Gastrocnemius medialis (tissue), 4 donors: ENCODE results near the gene HPCAL4. TPM values are rescaled to one million over a fixed set of nuclear protein-coding genes. Genes with fewer than 3 reads are reported as not detected.
A peak's percentile ranks its signal among the peaks of the same experiment; 100 is the strongest.

Source experiments
- ATAC-seq, 2 donors: fragments of 150-250 bp; one replicate each; pipeline ENCODE4 v1.9.1; 2016
- DNase-seq, 2 donors: peaks; one replicate each; pipeline ENCODE4 v3.0.0-alpha.2; 2019
- H3K27ac ChIP-seq, 4 donors: fragments of 200-600 bp; sonication (generic); 1 replicate in 1 of 4; 2 replicates in 3 of 4; pipeline ENCODE4 v1.5.1; 2016 to 2018; ENCODE audit warnings: mild to moderate bottlenecking in 2 of 4, moderate library complexity in 1 of 4
- H3K27me3 ChIP-seq, 3 donors: fragments of 200-600 bp; sonication (generic) in 2 of 3; 1 replicate in 1 of 3; 2 replicates in 2 of 3; pipeline versions ENCODE4 v1.5.1 to v1.6.0; 2016 to 2019; ENCODE audit warnings: mild to moderate bottlenecking in 1 of 3, moderate library complexity in 1 of 3
- H3K36me3 ChIP-seq, 2 donors: fragments of 200-600 bp; sonication (generic) in 1 of 2; one replicate each; pipeline ENCODE4 v1.5.1; 2017 to 2018
- H3K4me1 ChIP-seq, 2 donors: fragments of 200-600 bp; sonication (generic) in 1 of 2; one replicate each; pipeline ENCODE4 v1.5.1; 2016 to 2017; ENCODE audit warnings: mild to moderate bottlenecking in 2 of 2
- H3K4me3 ChIP-seq, 4 donors: fragments of 200-600 bp; sonication (generic) in 3 of 4; 1 replicate in 1 of 4; 2 replicates in 3 of 4; pipeline ENCODE4 v1.5.1; 2016 to 2019; ENCODE audit warnings: mild to moderate bottlenecking in 2 of 4
- H3K9me3 ChIP-seq, 3 donors: fragments of 200-600 bp; sonication (generic) in 2 of 3; 1 replicate in 1 of 3; 2 replicates in 2 of 3; pipeline ENCODE4 v1.5.1; 2016 to 2019
- POLR2A ChIP-seq, 2 donors: fragments of 450-650 bp; IDR thresholded peaks; one replicate each; pipeline ENCODE4 v1.6.1; 2017; ENCODE audit warnings: antibody characterized with exemption in 2 of 2, mild to moderate bottlenecking in 2 of 2, moderate library complexity in 2 of 2
- in situ Hi-C, 4 donors: fragments of 200-750 bp; cut with MboI; loops; one replicate each; pipeline versions ENCODE4 v1.15.0 to v1.8.0; 2017; ENCODE audit warnings: low sequenced_read_pairs in 4 of 4
- intact Hi-C: fragments of 100-400 bp; cut with DNase I; formaldehyde crosslinking; loops from one replicate; pipeline ENCODE4 v1.15.1; 2023; ENCODE audit warnings: low total_unique reads
- total RNA-seq, 4 donors: library from RNA; depleted of rRNA; stranded (reverse); fragments of >200 nt; gene quantifications; one replicate each; pipeline versions ENCODE4 v1.1.0 to v1.2.3, GENCODE V29; 2016
- TF ChIP-seq, protein P1 (sequence below), 5 experiments: fragments of 450-650 bp in 3 of 5; fragments of 200-600 bp in 2 of 5; sonication (generic) in 2 of 5; IDR thresholded peaks in 4 of 5; conservative IDR thresholded peaks in 1 of 5; 1 replicate in 4 of 5; 2 replicates in 1 of 5; pipeline ENCODE4 v1.5.1; 2016 to 2019; ENCODE audit warnings: antibody characterized with exemption in 5 of 5, mild to moderate bottlenecking in 3 of 5, moderate library complexity in 3 of 5

The HPCAL4 gene
- total RNA-seq, 4 donors from 2014 or later: 0.92 to 9.0 (median 3.2) TPM

DNA sequence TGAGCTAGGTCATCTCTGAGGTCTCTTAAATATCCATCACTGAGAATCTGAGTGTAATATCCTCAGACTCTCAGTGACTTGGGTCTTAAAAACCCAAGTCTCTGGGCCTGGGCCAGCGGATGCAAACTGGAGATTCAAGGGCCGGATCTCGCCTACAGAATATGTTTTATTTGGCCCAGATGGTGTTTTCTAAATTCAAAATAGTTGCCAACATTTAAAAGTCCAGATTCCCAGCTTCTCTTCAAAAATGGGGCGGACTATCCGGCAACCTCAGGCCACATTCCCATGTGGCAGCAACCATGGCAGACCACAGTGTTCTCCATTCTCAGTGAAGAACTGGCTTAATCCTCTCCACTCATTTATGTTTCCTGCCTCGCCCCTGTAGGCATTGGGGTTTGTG is 39.1 kb downstream of the HPCAL4 start:
- in situ Hi-C loops: loop anchor here (5.0 to 10.0 kb wide), 4 partner anchors 45 to 70 kb away; no protein-coding TSS in a partner anchor
- TF ChIP-seq, protein P1, sequence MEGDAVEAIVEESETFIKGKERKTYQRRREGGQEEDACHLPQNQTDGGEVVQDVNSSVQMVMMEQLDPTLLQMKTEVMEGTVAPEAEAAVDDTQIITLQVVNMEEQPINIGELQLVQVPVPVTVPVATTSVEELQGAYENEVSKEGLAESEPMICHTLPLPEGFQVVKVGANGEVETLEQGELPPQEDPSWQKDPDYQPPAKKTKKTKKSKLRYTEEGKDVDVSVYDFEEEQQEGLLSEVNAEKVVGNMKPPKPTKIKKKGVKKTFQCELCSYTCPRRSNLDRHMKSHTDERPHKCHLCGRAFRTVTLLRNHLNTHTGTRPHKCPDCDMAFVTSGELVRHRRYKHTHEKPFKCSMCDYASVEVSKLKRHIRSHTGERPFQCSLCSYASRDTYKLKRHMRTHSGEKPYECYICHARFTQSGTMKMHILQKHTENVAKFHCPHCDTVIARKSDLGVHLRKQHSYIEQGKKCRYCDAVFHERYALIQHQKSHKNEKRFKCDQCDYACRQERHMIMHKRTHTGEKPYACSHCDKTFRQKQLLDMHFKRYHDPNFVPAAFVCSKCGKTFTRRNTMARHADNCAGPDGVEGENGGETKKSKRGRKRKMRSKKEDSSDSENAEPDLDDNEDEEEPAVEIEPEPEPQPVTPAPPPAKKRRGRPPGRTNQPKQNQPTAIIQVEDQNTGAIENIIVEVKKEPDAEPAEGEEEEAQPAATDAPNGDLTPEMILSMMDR (IDR thresholded peaks at IDR 0.05 in 4 of 5, conservative IDR thresholded peaks at IDR 0.05 in 1 of 5): no peak
- no peak for TF ChIP-seq POLR2A (IDR thresholded peaks at IDR 0.05)
- no peak for DNase-seq
- peak overlapping the region; percentile 76 to 85 (median 80) for H3K27ac ChIP-seq
- no peak for ATAC-seq
- H3K4me3 ChIP-seq: no peak overlapping the region
- H3K9me3 ChIP-seq: no peaks in the 10 kb centered on the region
- H3K27me3 ChIP-seq: no peaks in the 10 kb centered on the region
- peaks cover 22 to 38% of the 10 kb centered on the region in 2 donors for H3K4me1 ChIP-seq
- intact Hi-C loops: no loop called here
- H3K36me3 ChIP-seq: no peaks in the 10 kb centered on the region

DNA sequence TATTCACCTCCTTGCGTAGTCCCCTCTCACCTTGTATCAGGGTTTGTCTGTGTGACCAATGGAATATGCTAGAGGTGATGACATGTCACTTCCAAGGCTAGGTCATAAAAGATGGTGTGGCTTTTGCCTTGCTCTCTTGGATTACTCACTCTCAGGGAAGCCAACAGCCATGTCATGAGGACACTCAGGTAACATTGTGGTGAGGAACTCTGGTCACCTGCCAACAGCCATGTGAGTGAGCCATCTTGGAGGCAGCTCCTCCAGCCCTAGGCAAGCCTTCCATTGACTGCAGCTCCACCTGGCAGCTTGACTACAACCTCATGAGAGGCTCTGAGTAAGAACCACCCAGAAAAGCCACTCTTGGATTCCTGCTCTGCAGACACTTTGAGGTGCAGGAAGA is 40.8 kb downstream of the HPCAL4 start:
- TF ChIP-seq, protein P1 (IDR thresholded peaks at IDR 0.05 in 4 of 5, conservative IDR thresholded peaks at IDR 0.05 in 1 of 5): no peak
- no peak for TF ChIP-seq POLR2A (IDR thresholded peaks at IDR 0.05)
- Histone ChIP-seq H3K27me3 (no peaks in the 10 kb centered on the region), H3K4me3 (no peak overlapping the region), H3K27ac (no peak overlapping the region), H3K9me3 (no peaks in the 10 kb centered on the region), H3K36me3 (no peaks in the 10 kb centered on the region), H3K4me1 (peaks cover 29 to 32% of the 10 kb centered on the region in 2 donors)
- DNase-seq (peak in 1 of 2 donors; percentile 43), ATAC-seq (no peak)
- in situ Hi-C loops: loop anchor here (5.0 to 10.0 kb wide), 4 partner anchors 43 to 72 kb away; no protein-coding TSS in a partner anchor
- intact Hi-C loops: no loop called here

DNA sequence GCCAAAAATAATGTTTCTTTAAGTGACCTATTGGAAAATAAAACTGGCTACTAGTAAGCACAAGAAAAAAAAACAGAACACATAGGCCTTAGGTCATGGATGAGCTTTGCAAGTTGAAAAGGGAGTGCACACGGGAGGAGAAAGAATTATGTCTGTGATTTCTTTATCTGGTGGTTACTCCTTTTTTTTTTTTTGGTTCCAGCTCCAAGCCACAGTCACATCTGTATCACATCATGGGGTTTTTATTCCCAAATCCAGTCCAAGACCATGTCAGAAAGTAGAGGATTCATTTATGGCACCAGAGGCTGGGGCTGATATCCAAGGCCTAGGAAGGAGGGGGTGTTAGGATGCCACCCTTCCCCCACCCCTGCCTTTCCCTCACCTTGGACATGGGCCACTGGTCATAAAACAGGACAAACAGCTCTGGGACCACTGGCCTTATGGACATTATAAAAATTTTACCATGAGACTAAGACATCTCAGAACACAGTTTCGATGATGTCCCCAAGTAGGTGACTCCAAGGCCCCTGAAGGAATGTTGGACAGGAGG is 41.5 kb downstream of the HPCAL4 start:
- Histone ChIP-seq H3K4me3 (no peak overlapping the region), H3K9me3 (no peaks in the 10 kb centered on the region), H3K27ac (no peak overlapping the region), H3K27me3 (no peaks in the 10 kb centered on the region), H3K4me1 (peaks cover 27 to 31% of the 10 kb centered on the region in 2 donors), H3K36me3 (no peaks in the 10 kb centered on the region)
- ATAC-seq (no peak), DNase-seq (no peak)
- TF ChIP-seq POLR2A (IDR thresholded peaks at IDR 0.05): no peak
- TF ChIP-seq, protein P1 (IDR thresholded peaks at IDR 0.05 in 4 of 5, conservative IDR thresholded peaks at IDR 0.05 in 1 of 5): no peak
- intact Hi-C loops: no loop called here
- in situ Hi-C loops: loop anchor here (5.0 to 10.0 kb wide), 4 partner anchors 42 to 73 kb away; no protein-coding TSS in a partner anchor

DNA sequence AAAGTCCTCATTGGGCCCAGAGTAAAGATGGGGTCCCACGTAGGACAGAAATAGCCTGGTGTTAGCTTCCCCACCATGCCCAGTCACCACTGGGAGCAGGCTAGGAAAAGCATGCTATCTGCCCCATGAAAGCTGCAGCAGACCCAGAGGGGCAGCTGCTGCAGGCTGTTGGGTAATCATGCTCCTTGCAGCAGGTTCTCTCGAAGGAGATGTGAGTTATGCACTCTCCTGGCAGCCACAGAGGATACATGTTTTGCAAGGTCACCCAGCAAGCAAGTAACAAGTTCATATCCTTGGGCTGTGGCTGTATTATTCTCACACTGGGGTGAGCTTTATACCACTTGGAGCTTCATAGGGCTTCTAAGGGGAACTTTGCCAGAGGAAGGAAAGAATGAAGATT is 42.7 kb downstream of the HPCAL4 start:
- no peaks in the 10 kb centered on the region for H3K27me3 ChIP-seq
- H3K9me3 ChIP-seq: no peaks in the 10 kb centered on the region
- TF ChIP-seq, protein P1 (IDR thresholded peaks at IDR 0.05 in 4 of 5, conservative IDR thresholded peaks at IDR 0.05 in 1 of 5): no peak
- no peak for TF ChIP-seq POLR2A (IDR thresholded peaks at IDR 0.05)
- in situ Hi-C loops: no loop called here
- H3K4me3 ChIP-seq: no peak overlapping the region
- no peak for DNase-seq
- H3K4me1 ChIP-seq: peaks cover 19 to 21% of the 10 kb centered on the region in 2 donors
- ATAC-seq: no peak
- intact Hi-C loops: no loop called here
- no peaks in the 10 kb centered on the region for H3K36me3 ChIP-seq
- peak overlapping the region in 1 of 4 donors; percentile 73 for H3K27ac ChIP-seq
